Left lung (tissue), 10 donors: Measurements from ENCODE around the gene PI4KA. TPM values are rescaled to one million over a fixed set of nuclear protein-coding genes. Genes with fewer than 3 reads are reported as not detected.

Experiments used
- ATAC-seq: fragments of 200-7000 bp; cut with Tn5 transposase; one replicate; pipeline ENCODE4 v1.9.1; 2020; ENCODE audit warnings: moderate library complexity
- DNase-seq, 4 donors: peaks; one replicate each; pipeline ENCODE4 v3.0.0-alpha.2; 2013 to 2020
- H3K27ac ChIP-seq, 2 donors: fragments of 200-600 bp; sonication (generic) in 1 of 2; one replicate each; pipeline versions ENCODE4 v1.5.0 to v1.8.0; 2020 to 2021
- H3K27me3 ChIP-seq, 2 donors: fragments of 200-600 bp; sonication (generic) in 1 of 2; one replicate each; pipeline versions ENCODE4 v1.5.0 to v1.8.0; 2020 to 2021
- H3K36me3 ChIP-seq, 2 donors: fragments of 200-600 bp; sonication (generic) in 1 of 2; one replicate each; pipeline versions ENCODE4 v1.5.0 to v1.8.0; 2020 to 2021
- H3K4me1 ChIP-seq, 2 donors: fragments of 200-600 bp; one replicate each; pipeline ENCODE4 v1.8.0; 2021
- H3K4me3 ChIP-seq, 2 donors: fragments of 200-600 bp; sonication (generic) in 1 of 2; one replicate each; pipeline versions ENCODE4 v1.5.0 to v1.8.0; 2020 to 2021; ENCODE audit warnings: mild to moderate bottlenecking in 1 of 2
- H3K9me3 ChIP-seq, 2 donors: fragments of 200-600 bp; sonication (generic) in 1 of 2; one replicate each; pipeline versions ENCODE4 v1.5.0 to v1.8.0; 2020 to 2021
- CTCF ChIP-seq, 2 donors: fragments of 200-600 bp; sonication (generic) in 1 of 2; IDR thresholded peaks; one replicate each; pipeline versions ENCODE4 v1.5.0 to v1.8.0; 2021; ENCODE audit warnings: antibody characterized with exemption in 2 of 2
- intact Hi-C, 2 donors: fragments of 100-400 bp; cut with DNase I; formaldehyde crosslinking; loops; one replicate each; pipeline versions ENCODE4 v1.11.2 to v1.14.2; 2022
- polyA plus RNA-seq, 6 donors: library from polyadenylated mRNA; unstranded; fragments of 120-200 nt; gene quantifications; one replicate each; pipeline ENCODE4 v1.2.1, GENCODE V29; 2013; ENCODE audit not compliant: insufficient read length in 6 of 6
- total RNA-seq, 2 donors: library from RNA; stranded (reverse); fragmentation: NEBNext Ultra II Directional; extraction: Animal tissue kit (Norgen Biotek cat#: 25700); gene quantifications; one replicate each; pipeline ENCODE4 v1.2.1, GENCODE V29; 2021
- donor health status: DM: no; HTN: yes; CAD: no.
- donor health status: DM: no; HTN: no; CAD: no.

PI4KA gene
- total and polyA plus RNA-seq, 8 donors = 60.5 to 108 (median 70.0) TPM

GRCh38 chr22:20728523-20729190, 130.0 kb downstream of the PI4KA start:
- no peak overlapping the region for H3K4me3 ChIP-seq
- H3K4me1 ChIP-seq = no peaks in the 10 kb centered on the region
- ATAC-seq = no peak
- H3K9me3 ChIP-seq = no peaks in the 10 kb centered on the region
- intact Hi-C loops = loop anchor here in 1 of 2 donors (10.0 kb wide), 1 partner anchor 56 kb away; no protein-coding TSS in a partner anchor
- TF ChIP-seq CTCF (IDR thresholded peaks at IDR 0.05) = no peak
- no peaks in the 10 kb centered on the region for H3K27me3 ChIP-seq
- H3K27ac ChIP-seq = no peak overlapping the region
- DNase-seq = peak in 1 of 4 donors; percentile 20
- peaks cover 0 to 84% of the 10 kb centered on the region in 2 donors for H3K36me3 ChIP-seq

- Histone ChIP-seq H3K27me3 (no peaks in the 10 kb centered on the region), H3K4me3 (no peak overlapping the region), H3K4me1 (no peaks in the 10 kb centered on the region), H3K9me3 (no peaks in the 10 kb centered on the region), H3K27ac (no peak overlapping the region), H3K36me3 (peaks cover 0 to 78% of the 10 kb centered on the region in 2 donors)
- no peak for TF ChIP-seq CTCF (IDR thresholded peaks at IDR 0.05)
- DNase-seq (peak in 1 of 4 donors; percentile 69), ATAC-seq (no peak)
- intact Hi-C loops = loop anchor here in 1 of 2 donors (10.0 kb wide), 1 partner anchor 57 kb away; no protein-coding TSS in a partner anchor
These were observed 131.2 kb downstream of the PI4KA start for GRCh38 chr22:20727118-20728015.

- no peak for ATAC-seq
- no peak overlapping the region for H3K4me3 ChIP-seq
- H3K27me3 ChIP-seq = no peaks in the 10 kb centered on the region
- H3K4me1 ChIP-seq = no peaks in the 10 kb centered on the region
- no peaks in the 10 kb centered on the region for H3K9me3 ChIP-seq
- no peak for DNase-seq
- H3K36me3 ChIP-seq = peaks cover 0 to 84% of the 10 kb centered on the region in 2 donors
- TF ChIP-seq CTCF (IDR thresholded peaks at IDR 0.05) = no peak
- H3K27ac ChIP-seq = no peak overlapping the region
- intact Hi-C loops = loop anchor here in 1 of 2 donors (10.0 kb wide), 1 partner anchor 59 kb away; no protein-coding TSS in a partner anchor
These were observed 132.5 kb downstream of the PI4KA start for GRCh38 chr22:20725987-20726558.

- ATAC-seq (no peak), DNase-seq (peak in 1 of 4 donors; percentile 35)
- H3K4me3 ChIP-seq = no peak overlapping the region
- H3K27me3 ChIP-seq = no peaks in the 10 kb centered on the region
- H3K36me3 ChIP-seq = peaks cover 0 to 76% of the 10 kb centered on the region in 2 donors
- intact Hi-C loops = loop anchor here in 1 of 2 donors (10.0 kb wide), 1 partner anchor 60 kb away; no protein-coding TSS in a partner anchor
- no peaks in the 10 kb centered on the region for H3K4me1 ChIP-seq
- H3K9me3 ChIP-seq = no peaks in the 10 kb centered on the region
- H3K27ac ChIP-seq = no peak overlapping the region
- no peak for TF ChIP-seq CTCF (IDR thresholded peaks at IDR 0.05)
These were observed 133.7 kb downstream of the PI4KA start for GRCh38 chr22:20724676-20725454.
